Neural progenitor cell (in vitro differentiated cells): Measurements from ENCODE around the gene SH3BGRL. TPM values are rescaled to one million over a fixed set of nuclear protein-coding genes. Genes with fewer than 3 reads are reported as not detected.
"Not testable (repeated sequence)": the region's sequence is repeated elsewhere in the genome, so short reads cannot be mapped to it uniquely, and the experiment has no call there.

Source experiments
- DNase-seq: peaks from one replicate; pipeline ENCODE4 v3.0.0-alpha.2; 2016; ENCODE audit warnings: low spot score
- H2AFZ ChIP-seq: fragments of 200-600 bp; sonication (generic); replicated peaks from 2 replicates; pipeline ENCODE4 v1.6.1; 2016; ENCODE audit warnings: antibody characterized with exemption
- H3F3A ChIP-seq: fragments of 200-600 bp; sonication (generic); 2 replicates; pipeline ENCODE4 v1.6.1; 2016; ENCODE audit warnings: antibody characterized with exemption, low read depth
- H3K27ac ChIP-seq: fragments of 200-600 bp; sonication (generic); 2 replicates; pipeline ENCODE4 v1.5.1; 2016; ENCODE audit warnings: mild to moderate bottlenecking
- H3K27me3 ChIP-seq: fragments of 200-600 bp; sonication (generic); 2 replicates; pipeline ENCODE4 v1.6.1; 2016; ENCODE audit warnings: mild to moderate bottlenecking, moderate library complexity
- H3K36me3 ChIP-seq: fragments of 200-600 bp; sonication (generic); 2 replicates; pipeline ENCODE4 v1.5.1; 2016
- H3K4me1 ChIP-seq: fragments of 200-600 bp; sonication (generic); 2 replicates; pipeline ENCODE4 v1.6.1; 2016; ENCODE audit warnings: mixed run types
- H3K4me2 ChIP-seq: fragments of 200-600 bp; sonication (generic); 2 replicates; pipeline ENCODE4 v1.6.1; 2016
- H3K4me3 ChIP-seq: fragments of 200-600 bp; sonication (generic); 2 replicates; pipeline ENCODE4 v1.5.1; 2016
- H3K79me2 ChIP-seq: fragments of 200-600 bp; sonication (generic); 2 replicates; pipeline ENCODE4 v1.6.1; 2016; ENCODE audit warnings: low read depth
- H3K9ac ChIP-seq: fragments of 200-600 bp; sonication (generic); 2 replicates; pipeline ENCODE4 v1.6.1; 2016
- H3K9me3 ChIP-seq: fragments of 200-600 bp; sonication (generic); 2 replicates; pipeline ENCODE4 v1.5.1; 2016; ENCODE audit warnings: low read depth
- H4K20me1 ChIP-seq: fragments of 200-600 bp; sonication (generic); 2 replicates; pipeline ENCODE4 v1.6.1; 2016; ENCODE audit warnings: low read depth
- H3K27ac Mint-ChIP-seq: 3 replicates; pipeline ENCODE4 v1.8.0; 2021; ENCODE audit warnings: mixed read lengths
- H3K27me3 Mint-ChIP-seq: 2 replicates; pipeline ENCODE4 v1.8.0; 2022; ENCODE audit warnings: low read depth, mild to moderate bottlenecking, inconsistent platforms, moderate library complexity, mixed read lengths; ENCODE audit not compliant: insufficient read depth
- H3K36me3 Mint-ChIP-seq: 3 replicates; pipeline ENCODE4 v1.8.0; 2021; ENCODE audit warnings: mixed read lengths
- H3K4me1 Mint-ChIP-seq: 3 replicates; pipeline ENCODE4 v1.8.0; 2021; ENCODE audit warnings: mixed read lengths
- H3K4me3 Mint-ChIP-seq: 3 replicates; pipeline ENCODE4 v1.8.0; 2021; ENCODE audit warnings: mild to moderate bottlenecking, moderate library complexity, mixed read lengths
- H3K9me3 Mint-ChIP-seq: 3 replicates; pipeline ENCODE4 v1.8.0; 2020; ENCODE audit warnings: mixed read lengths
- EZH2 ChIP-seq: fragments of 200-600 bp; sonication (generic); IDR thresholded peaks from 2 replicates; pipeline ENCODE4 v1.6.1; 2017; ENCODE audit warnings: antibody characterized with exemption, mild to moderate bottlenecking, moderate library complexity
- EZH2phosphoT487 ChIP-seq: fragments of 200-600 bp; sonication (generic); IDR thresholded peaks from 2 replicates; pipeline ENCODE4 v1.6.1; 2017; ENCODE audit warnings: antibody characterized with exemption
- total RNA-seq: library from RNA; depleted of rRNA; stranded (reverse); fragments of >200 nt; gene quantifications from 2 replicates; pipeline ENCODE4 v1.2.3, GENCODE V29; 2015; ENCODE audit warnings: low replicate concordance
- TF ChIP-seq, protein P1 (sequence below): fragments of 200-600 bp; sonication (generic); IDR thresholded peaks from 2 replicates; pipeline ENCODE4 v1.5.1; 2017; ENCODE audit warnings: antibody characterized with exemption, mild to moderate bottlenecking

SH3BGRL gene
- total RNA-seq, 1 donor from 2014 or later, result 127 TPM

- peaks cover 21% of the 10 kb centered on the region for H3K9me3 Mint-ChIP-seq
- no peak overlapping the region for H3K4me3 Mint-ChIP-seq
- no peak for DNase-seq
- no peaks in the 10 kb centered on the region for H3K4me1 Mint-ChIP-seq
- no peaks in the 10 kb centered on the region for H3K27me3 ChIP-seq
- no peaks in the 10 kb centered on the region for H4K20me1 ChIP-seq
- no peaks in the 10 kb centered on the region for H3K79me2 ChIP-seq
- H2AFZ ChIP-seq, result no peak overlapping the region
- no peaks in the 10 kb centered on the region for H3F3A ChIP-seq
- H3K27ac Mint-ChIP-seq, result no peak overlapping the region
- H3K36me3 ChIP-seq, result no peaks in the 10 kb centered on the region
- no peaks in the 10 kb centered on the region for H3K27me3 Mint-ChIP-seq
- H3K9me3 ChIP-seq, result peaks cover 11% of the 10 kb centered on the region
- H3K27ac ChIP-seq, result no peak overlapping the region
- H3K4me2 ChIP-seq, result no peak overlapping the region
- no peaks in the 10 kb centered on the region for H3K36me3 Mint-ChIP-seq
- TF ChIP-seq, protein P1, sequence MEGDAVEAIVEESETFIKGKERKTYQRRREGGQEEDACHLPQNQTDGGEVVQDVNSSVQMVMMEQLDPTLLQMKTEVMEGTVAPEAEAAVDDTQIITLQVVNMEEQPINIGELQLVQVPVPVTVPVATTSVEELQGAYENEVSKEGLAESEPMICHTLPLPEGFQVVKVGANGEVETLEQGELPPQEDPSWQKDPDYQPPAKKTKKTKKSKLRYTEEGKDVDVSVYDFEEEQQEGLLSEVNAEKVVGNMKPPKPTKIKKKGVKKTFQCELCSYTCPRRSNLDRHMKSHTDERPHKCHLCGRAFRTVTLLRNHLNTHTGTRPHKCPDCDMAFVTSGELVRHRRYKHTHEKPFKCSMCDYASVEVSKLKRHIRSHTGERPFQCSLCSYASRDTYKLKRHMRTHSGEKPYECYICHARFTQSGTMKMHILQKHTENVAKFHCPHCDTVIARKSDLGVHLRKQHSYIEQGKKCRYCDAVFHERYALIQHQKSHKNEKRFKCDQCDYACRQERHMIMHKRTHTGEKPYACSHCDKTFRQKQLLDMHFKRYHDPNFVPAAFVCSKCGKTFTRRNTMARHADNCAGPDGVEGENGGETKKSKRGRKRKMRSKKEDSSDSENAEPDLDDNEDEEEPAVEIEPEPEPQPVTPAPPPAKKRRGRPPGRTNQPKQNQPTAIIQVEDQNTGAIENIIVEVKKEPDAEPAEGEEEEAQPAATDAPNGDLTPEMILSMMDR, result no peak
- no peak for TF ChIP-seq EZH2phosphoT487
- no peak for TF ChIP-seq EZH2
- H3K4me3 ChIP-seq, result no peak overlapping the region
- no peak overlapping the region for H3K9ac ChIP-seq
- H3K4me1 ChIP-seq, result no peaks in the 10 kb centered on the region
Observed at GRCh38 chrX:81308086-81308829, 106.4 kb downstream of the SH3BGRL start.

DNA sequence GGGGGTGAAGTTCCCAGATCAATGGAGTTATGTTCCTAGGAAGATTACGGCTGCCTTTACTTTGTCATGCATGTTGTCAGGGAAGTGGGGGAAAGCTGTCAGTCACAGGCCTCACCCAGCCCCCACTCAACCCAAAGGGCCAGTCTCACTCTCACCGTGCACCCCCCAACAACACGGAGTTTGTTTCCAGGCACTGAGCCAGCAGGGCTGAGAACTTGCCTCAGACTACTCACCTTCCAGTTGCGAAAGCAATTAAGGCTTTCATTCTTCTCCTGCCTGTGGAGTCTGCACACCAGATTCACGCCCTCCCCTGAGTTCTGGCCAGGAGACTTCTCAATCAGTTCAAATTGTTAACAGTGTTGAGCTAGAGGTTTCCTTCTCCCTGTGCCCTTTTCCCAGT is 114.3 kb downstream of the SH3BGRL start:
- Histone ChIP-seq H3K9me3 (peaks cover 8% of the 10 kb centered on the region), H3K9ac (no peak overlapping the region), H2AFZ (no peak overlapping the region), H3K4me3 (no peak overlapping the region), H3K4me2 (no peak overlapping the region), H3K4me1 (no peaks in the 10 kb centered on the region), H4K20me1 (no peaks in the 10 kb centered on the region), H3K36me3 (no peaks in the 10 kb centered on the region), H3K27me3 (no peaks in the 10 kb centered on the region), H3F3A (no peaks in the 10 kb centered on the region), H3K79me2 (no peaks in the 10 kb centered on the region), H3K27ac (no peak overlapping the region)
- no peak overlapping the region for H3K4me3 Mint-ChIP-seq
- H3K9me3 Mint-ChIP-seq, result peaks cover 23% of the 10 kb centered on the region
- DNase-seq, result no peak
- TF ChIP-seq EZH2 (no peak), EZH2phosphoT487 (no peak)
- TF ChIP-seq, protein P1, result no peak
- no peaks in the 10 kb centered on the region for H3K27me3 Mint-ChIP-seq
- H3K27ac Mint-ChIP-seq, result no peak overlapping the region
- H3K36me3 Mint-ChIP-seq, result no peaks in the 10 kb centered on the region
- H3K4me1 Mint-ChIP-seq, result no peaks in the 10 kb centered on the region

DNA sequence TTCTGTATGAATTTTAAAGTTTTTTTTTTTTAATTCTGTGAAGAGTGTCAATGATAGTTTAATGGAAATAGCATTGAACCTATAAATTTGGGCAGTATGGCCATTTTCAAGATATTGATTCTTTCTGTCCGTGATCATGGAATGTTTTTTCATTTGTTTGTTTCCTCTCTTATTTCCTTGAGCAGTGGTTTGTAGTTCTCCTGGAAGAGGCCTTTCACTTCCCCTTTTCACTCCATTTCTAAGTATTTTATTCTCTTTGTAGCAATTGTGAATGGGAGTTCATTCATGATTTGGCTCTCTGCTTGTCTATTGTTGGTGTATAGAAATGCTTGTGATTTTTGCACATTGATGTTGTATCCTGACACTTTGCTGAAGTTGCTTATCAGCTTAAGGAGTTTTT is 129.8 kb downstream of the SH3BGRL start:
- not testable (repeated sequence) for H3K9me3 ChIP-seq, H3K4me1 ChIP-seq, H3K79me2 ChIP-seq, H3K27me3 Mint-ChIP-seq, H3K27ac ChIP-seq, H3K27me3 ChIP-seq, H4K20me1 ChIP-seq, H2AFZ ChIP-seq, H3K4me2 ChIP-seq, H3K36me3 Mint-ChIP-seq, H3F3A ChIP-seq, H3K9me3 Mint-ChIP-seq, H3K4me1 Mint-ChIP-seq, H3K9ac ChIP-seq, H3K4me3 Mint-ChIP-seq, DNase-seq, H3K36me3 ChIP-seq, H3K27ac Mint-ChIP-seq, H3K4me3 ChIP-seq

DNA sequence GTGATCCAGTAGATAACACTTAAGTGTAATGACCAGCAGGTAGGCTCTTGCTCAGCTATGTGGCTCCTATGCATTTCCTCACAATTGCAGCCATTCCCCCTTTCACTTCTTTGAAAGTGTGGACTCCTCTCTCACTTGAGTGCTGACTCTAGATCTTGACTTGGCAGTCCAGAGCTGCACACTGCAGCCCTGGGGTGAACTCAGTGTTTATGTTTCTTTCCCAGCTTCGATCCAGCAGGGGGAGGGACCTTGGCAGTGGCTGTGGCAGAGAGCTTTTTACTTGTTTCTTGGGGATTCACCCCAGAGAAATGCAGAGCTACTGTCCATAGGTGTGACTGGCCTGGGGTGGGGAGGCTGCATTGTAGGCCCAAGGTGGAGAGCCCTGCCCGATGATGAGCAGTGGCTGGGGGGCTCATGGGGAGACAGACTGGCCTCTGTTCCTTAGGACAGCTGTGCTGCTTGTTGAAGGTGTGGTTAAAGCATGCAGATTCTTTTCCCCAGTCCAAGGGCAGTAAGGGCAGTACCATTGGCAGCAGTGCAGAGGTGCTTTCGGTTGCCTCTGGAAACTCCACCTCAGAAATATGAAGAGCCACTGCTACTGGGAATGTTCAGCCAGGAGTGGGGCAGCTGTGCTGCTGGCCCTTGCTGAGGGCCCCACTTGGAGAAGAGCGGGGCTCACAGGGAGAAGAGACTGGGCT is 134.7 kb downstream of the SH3BGRL start:
- Histone ChIP-seq H3F3A (no peaks in the 10 kb centered on the region), H3K9ac (no peak overlapping the region), H3K4me2 (no peak overlapping the region), H2AFZ (no peak overlapping the region), H3K4me1 (no peaks in the 10 kb centered on the region), H3K36me3 (no peaks in the 10 kb centered on the region), H3K27ac (no peak overlapping the region), H3K79me2 (no peaks in the 10 kb centered on the region), H4K20me1 (no peaks in the 10 kb centered on the region), H3K4me3 (no peak overlapping the region), H3K27me3 (no peaks in the 10 kb centered on the region), H3K9me3 (no peaks in the 10 kb centered on the region)
- H3K9me3 Mint-ChIP-seq, result peaks cover 5% of the 10 kb centered on the region
- DNase-seq, result no peak
- no peak for TF ChIP-seq EZH2phosphoT487
- TF ChIP-seq EZH2, result no peak
- TF ChIP-seq, protein P1, result no peak
- H3K36me3 Mint-ChIP-seq, result no peaks in the 10 kb centered on the region
- peaks cover 2% of the 10 kb centered on the region for H3K27me3 Mint-ChIP-seq
- no peak overlapping the region for H3K27ac Mint-ChIP-seq
- no peaks in the 10 kb centered on the region for H3K4me1 Mint-ChIP-seq
- no peak overlapping the region for H3K4me3 Mint-ChIP-seq
